T47D (cell line): ENCODE measurements around the gene CAPN11.

Experiments
- DNase-seq, 2 experiments: peaks; one replicate each; pipeline versions ENCODE4 v3.0.0 to v3.0.0-alpha.2; 2011 to 2012; ENCODE audit warnings: low read depth in 1 of 2, low spot score in 1 of 2
- JUND ChIP-seq: IDR thresholded peaks from 2 replicates; pipeline ENCODE4 v1.6.1; 2012; ENCODE audit warnings: low read depth
- in situ Hi-C: cut with HindIII; loops from 2 replicates; pipeline ENCODE4 v1.10.0; 2016; ENCODE audit warnings: low sequenced_read_pairs, low pct_unique_long_range_greater_than_20kb

Gene CAPN11

GRCh38 chr6:44158770-44159228 lies at the start of gene CAPN11:
TSS of gene CAPN11 (plus strand) at chr6:44158820. CDS start at chr6:44158849, 29 bp downstream.
- DNase-seq: no peak
- in situ Hi-C loops: no loop called here
- TF ChIP-seq JUND: no peak

DNA sequence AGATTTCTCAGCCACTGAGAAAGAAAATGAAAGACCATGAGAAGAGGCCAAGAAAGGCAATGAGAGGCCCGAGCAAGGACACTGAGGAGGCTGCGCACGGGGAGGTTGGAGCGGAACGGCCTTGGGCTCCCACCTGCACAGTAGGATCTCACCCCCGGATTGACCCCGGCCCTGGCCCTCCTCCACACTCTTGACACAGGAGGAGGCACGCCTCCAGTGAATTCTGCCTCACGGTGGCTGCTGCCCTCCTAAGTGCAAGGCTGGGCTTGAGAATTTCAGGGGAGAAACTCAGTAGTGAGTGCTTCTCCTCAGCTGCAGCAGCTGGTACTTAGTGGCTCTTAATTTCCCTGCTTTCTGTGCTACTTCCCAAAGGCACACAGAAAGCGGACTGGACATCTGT lies 49.4 kb upstream of the CAPN11 start:
- in situ Hi-C loops: no loop called here
- DNase-seq: no peak
- no peak for TF ChIP-seq JUND

DNA sequence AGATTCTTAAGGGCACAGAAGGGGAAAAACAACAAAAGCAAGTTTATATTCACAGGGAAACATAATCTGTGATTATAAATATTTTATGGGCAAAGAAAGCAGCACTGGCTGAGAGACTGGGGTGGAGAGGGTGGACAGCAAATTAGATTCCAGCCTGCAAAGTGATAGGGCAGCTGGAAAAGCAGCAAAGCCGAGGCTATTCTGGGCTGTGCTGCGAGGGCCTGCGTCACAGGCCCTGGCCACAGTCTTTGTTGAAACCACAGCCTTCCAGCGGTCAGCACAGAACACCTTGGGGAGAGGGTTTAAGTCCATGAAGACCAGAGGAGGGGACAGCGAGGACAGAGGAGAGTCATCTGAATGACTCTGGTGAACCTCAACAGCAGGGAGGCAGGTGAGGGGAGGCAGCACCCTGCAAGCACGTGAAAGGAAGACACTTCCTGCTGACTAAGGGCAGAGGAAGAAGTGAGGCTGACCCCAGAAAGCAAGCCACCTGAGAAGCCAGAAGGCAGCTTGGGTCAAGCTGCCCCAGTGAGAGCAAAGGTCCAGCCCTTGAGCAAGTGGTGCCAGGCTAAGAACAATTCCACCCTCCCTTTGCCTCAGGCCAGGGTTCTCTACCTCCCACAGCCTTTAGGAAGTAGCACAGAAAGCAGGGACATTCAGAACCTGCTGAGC lies 48.5 kb upstream of the CAPN11 start:
- peak in 1 of 2 experiments; percentile 81 for DNase-seq
- no peak for TF ChIP-seq JUND
- in situ Hi-C loops: no loop called here

- DNase-seq: no peak
- in situ Hi-C loops: no loop called here
- TF ChIP-seq JUND: no peak
Measured at GRCh38 chr6:44110966-44111365, 47.7 kb upstream of the CAPN11 start.

- in situ Hi-C loops: no loop called here
- peak in 1 of 2 experiments; percentile 59 for DNase-seq
- TF ChIP-seq JUND: no peak
Measured at GRCh38 chr6:44111434-44112417, 46.9 kb upstream of the CAPN11 start.

DNA sequence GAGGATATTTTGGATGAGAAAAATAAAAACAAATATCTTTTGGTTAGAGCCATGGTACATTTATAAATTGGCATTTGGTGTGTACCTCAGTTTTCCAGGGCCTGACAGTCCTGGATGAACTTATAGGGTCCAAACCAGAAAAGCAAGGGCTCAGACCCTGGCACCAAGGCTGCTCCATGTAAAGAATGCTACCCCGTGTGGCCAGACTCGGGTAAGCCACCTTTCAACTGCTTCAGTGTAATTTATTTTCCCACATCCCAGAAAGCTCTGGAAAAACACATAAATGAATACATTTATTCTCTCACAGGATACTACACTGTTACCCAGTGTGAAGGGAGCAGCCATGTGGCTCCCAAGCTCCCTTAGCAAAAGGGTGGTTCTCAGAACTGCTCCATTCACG lies 45.2 kb upstream of the CAPN11 start:
- peak in 1 of 2 experiments; percentile 36 for DNase-seq
- in situ Hi-C loops: no loop called here
- no peak for TF ChIP-seq JUND

DNA sequence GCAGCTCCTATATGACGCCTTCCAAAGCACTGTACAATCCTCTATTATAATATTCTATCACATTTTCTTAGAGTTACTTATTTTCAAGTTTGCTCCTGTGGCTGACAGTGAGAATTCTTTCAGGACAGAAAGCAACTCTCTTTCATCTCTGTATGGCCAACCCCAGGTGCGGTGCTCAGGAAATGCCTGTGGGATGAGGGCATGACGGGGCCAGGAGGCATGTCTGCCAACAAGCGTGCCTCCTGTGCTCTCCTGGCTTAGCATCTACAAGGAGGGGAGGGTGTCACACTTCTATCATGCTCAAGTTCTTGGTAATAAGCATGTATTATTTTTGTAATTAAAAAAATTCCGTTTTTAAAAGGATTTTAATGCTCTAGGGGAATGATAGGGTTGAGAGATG lies 42.8 kb upstream of the CAPN11 start:
- in situ Hi-C loops: no loop called here
- no peak for DNase-seq
- no peak for TF ChIP-seq JUND

- no peak for DNase-seq
- no peak for TF ChIP-seq JUND
- in situ Hi-C loops: no loop called here
Measured at GRCh38 chr6:44116641-44117382, 41.8 kb upstream of the CAPN11 start.

GRCh38 chr6:44117397-44118128 lies 41.1 kb upstream of the CAPN11 start:
- no peak for DNase-seq
- in situ Hi-C loops: no loop called here
- TF ChIP-seq JUND: no peak

DNA sequence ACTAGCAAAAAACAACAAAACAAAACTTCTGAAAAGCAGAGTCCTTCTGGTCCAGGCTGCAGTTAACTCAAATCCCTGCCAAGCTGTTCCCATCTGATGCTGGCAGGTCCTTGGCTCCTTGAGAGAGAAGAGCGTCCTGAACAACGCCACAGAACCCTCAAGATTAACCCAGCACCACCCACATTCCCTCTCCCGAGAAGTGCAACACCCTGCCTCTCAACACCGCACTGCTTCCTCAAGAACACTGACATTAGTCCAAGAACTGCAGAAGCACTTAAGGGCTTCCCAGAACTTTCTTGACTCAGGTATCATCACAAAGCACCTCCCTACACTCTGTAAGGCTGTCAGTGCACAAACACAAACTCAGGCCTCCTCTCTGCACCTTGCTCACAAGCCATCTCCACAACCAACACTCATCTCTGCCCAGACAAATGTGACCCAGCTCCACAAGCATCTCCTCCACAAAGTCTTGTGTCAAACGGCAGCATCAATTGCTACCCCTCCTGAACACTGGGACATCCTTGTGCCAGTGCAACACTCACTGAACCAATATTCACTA lies 38.8 kb upstream of the CAPN11 start:
- TF ChIP-seq JUND: no peak
- DNase-seq: no peak
- in situ Hi-C loops: no loop called here

DNA sequence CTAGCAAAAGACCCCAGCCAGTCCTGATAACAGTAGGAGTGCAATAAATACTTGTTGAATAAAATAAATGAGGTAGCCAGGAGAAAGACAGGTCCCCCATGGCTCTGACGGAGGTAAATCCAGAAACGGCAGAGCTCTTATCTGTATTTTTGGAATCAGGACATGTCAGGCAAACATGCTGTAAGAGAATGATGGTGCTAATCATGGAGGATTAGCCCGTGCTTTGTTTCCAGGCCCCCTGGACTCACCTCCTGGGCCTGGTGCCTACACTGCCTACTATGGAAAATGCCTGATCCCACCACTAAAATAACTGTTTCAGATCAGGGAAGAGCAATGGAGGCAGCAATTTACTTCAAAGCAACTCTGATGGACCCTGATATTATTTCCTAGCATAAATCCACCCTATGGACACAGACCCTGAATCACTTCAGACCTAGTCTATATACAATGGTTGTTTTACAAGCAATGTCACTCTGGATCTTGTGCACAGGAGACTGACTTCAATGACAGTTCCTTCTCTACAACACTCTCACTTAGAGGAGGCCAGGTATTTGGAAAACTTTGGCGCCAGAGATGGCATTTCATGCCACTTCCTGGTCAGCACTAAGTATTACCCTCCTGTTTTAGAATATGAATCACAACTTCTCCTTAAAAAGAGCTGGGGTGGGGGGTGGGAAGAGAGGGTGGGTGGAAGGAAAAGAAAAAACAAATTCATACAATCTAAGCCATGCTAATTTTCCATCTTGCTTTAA lies 37.8 kb upstream of the CAPN11 start:
- DNase-seq: no peak
- no peak for TF ChIP-seq JUND
- in situ Hi-C loops: no loop called here

DNA sequence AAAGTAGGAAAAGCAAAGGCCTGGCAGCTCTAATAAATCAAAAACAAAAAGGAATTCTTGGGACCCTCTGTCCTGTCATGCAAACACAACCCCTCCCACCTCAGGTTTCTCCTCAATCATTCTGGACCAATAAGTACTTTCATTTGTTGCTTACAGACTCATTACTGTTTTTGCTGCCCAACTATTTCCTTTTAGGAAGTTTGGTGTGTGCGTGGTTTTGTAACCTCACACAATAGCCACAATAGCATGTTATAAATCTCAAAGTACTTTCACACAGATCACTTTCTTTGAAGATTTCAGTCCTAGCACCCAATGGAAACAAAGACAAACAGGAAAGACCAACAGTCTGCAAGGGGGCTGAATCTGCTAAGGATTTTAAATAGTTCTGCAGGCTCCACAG lies 35.8 kb upstream of the CAPN11 start:
- TF ChIP-seq JUND: no peak
- no peak for DNase-seq

More for the DNA sequence above, 35.8 kb upstream of the CAPN11 start:
- in situ Hi-C loops: no loop called here
